Astrocyte (in vitro differentiated cells and primary cell): ENCODE data around the gene CELF4.

Source experiments
- CTCF ChIP-seq: IDR thresholded peaks from 2 replicates; pipeline ENCODE4 v1.5.1; 2011; ENCODE audit warnings: low read depth, mild to moderate bottlenecking, inconsistent platforms, low read length, moderate library complexity; ENCODE audit not compliant: insufficient read depth
- EZH2 ChIP-seq: IDR thresholded peaks from 2 replicates; pipeline ENCODE4 v1.6.1; 2012; ENCODE audit warnings: mild to moderate bottlenecking, low read length, inconsistent platforms; ENCODE audit not compliant: insufficient read depth

- TF ChIP-seq CTCF (no peak), EZH2 (no peak)
Measured at GRCh38 chr18:37396971-37397720, 168.5 kb downstream of the CELF4 start.
